HepG2 (cell line): ENCODE results near the gene ATP5PB. TPM values are rescaled to one million over a fixed set of nuclear protein-coding genes. Genes with fewer than 3 reads are reported as not detected.
A peak's percentile ranks its signal among the peaks of the same experiment; 100 is the strongest.

Experiments
- ASH2L ChIP-seq: fragments of 300-600, 200-600 bp; sonication (generic); IDR thresholded peaks from 2 replicates; pipeline ENCODE4 v1.7.0; 2017; ENCODE audit warnings: low read depth, mild to moderate bottlenecking, moderate library complexity, mixed read lengths, low read length; ENCODE audit not compliant: insufficient read length
- BRCA1 ChIP-seq: sonication (generic); formaldehyde crosslinking; IDR thresholded peaks from 2 replicates; pipeline ENCODE4 v1.4.0; 2020; ENCODE audit warnings: missing genetic modification reagents
- DPF2 ChIP-seq: sonication (generic); formaldehyde crosslinking; IDR thresholded peaks from 2 replicates; pipeline ENCODE4 v1.4.0; 2020; ENCODE audit warnings: mild to moderate bottlenecking, low read depth, missing genetic modification reagents, borderline replicate concordance
- DR1 ChIP-seq: sonication (generic); formaldehyde crosslinking; IDR thresholded peaks from 2 replicates; pipeline ENCODE4 v1.8.0; 2021; ENCODE audit warnings: mild to moderate bottlenecking, missing genetic modification reagents, inconsistent platforms
- ESRRA ChIP-seq: sonication (generic); formaldehyde crosslinking; IDR thresholded peaks from 2 replicates; pipeline ENCODE4 v1.5.1; 2020; ENCODE audit warnings: mild to moderate bottlenecking, low read depth, missing genetic modification reagents
- ETS1 ChIP-seq: sonication (generic); formaldehyde crosslinking; IDR thresholded peaks from 2 replicates; pipeline ENCODE4 v1.4.0; 2020; ENCODE audit warnings: missing genetic modification reagents
- FOXC1 ChIP-seq: sonication (generic); formaldehyde crosslinking; IDR thresholded peaks from 2 replicates; pipeline ENCODE4 v1.8.0; 2022; ENCODE audit warnings: mild to moderate bottlenecking, missing genetic modification reagents, borderline replicate concordance
- GLI4 ChIP-seq: sonication (generic); formaldehyde crosslinking; IDR thresholded peaks from 2 replicates; pipeline ENCODE4 v1.5.1; 2020; ENCODE audit warnings: missing genetic modification reagents, mild to moderate bottlenecking, moderate library complexity, borderline replicate concordance
- HMG20A ChIP-seq: IDR thresholded peaks from 2 replicates; pipeline ENCODE4 v1.6.1; 2016; ENCODE audit warnings: borderline replicate concordance
- HNF1B ChIP-seq: sonication (generic); formaldehyde crosslinking; IDR thresholded peaks from 2 replicates; pipeline ENCODE4 v1.5.1; 2020; ENCODE audit warnings: mild to moderate bottlenecking, moderate library complexity, missing genetic modification reagents
- IRX3 ChIP-seq: sonication (generic); formaldehyde crosslinking; IDR thresholded peaks from 2 replicates; pipeline ENCODE4 v1.8.1; 2023; ENCODE audit warnings: mild to moderate bottlenecking, low read depth, missing genetic modification reagents, borderline replicate concordance
- NFATC3 ChIP-seq: sonication (generic); formaldehyde crosslinking; IDR thresholded peaks from 2 replicates; pipeline ENCODE4 v1.5.1; 2020; ENCODE audit warnings: mild to moderate bottlenecking, missing genetic modification reagents
- NR2F2 ChIP-seq: IDR thresholded peaks from 2 replicates; pipeline ENCODE4 v1.6.1; 2012; ENCODE audit warnings: low read depth, inconsistent platforms, borderline replicate concordance
- RARG ChIP-seq: sonication (generic); formaldehyde crosslinking; IDR thresholded peaks from 2 replicates; pipeline ENCODE4 v1.4.0; 2020; ENCODE audit warnings: low read depth, mild to moderate bottlenecking, missing genetic modification reagents
- TGIF2 ChIP-seq: IDR thresholded peaks from 2 replicates; pipeline ENCODE4 v1.6.1; 2016; ENCODE audit warnings: control low read depth, missing compliant biosample characterization
- TMF1 ChIP-seq: sonication (generic); formaldehyde crosslinking; IDR thresholded peaks from 2 replicates; pipeline ENCODE4 v1.8.1; 2022; ENCODE audit warnings: low read depth, missing genetic modification reagents
- ZFAT ChIP-seq: sonication (generic); formaldehyde crosslinking; conservative IDR thresholded peaks from 2 replicates; pipeline ENCODE4 v1.8.1; 2023; ENCODE audit warnings: missing genetic modification reagents, inconsistent platforms
- ZMYM3 ChIP-seq: sonication (generic); formaldehyde crosslinking; IDR thresholded peaks from 2 replicates; pipeline ENCODE4 v1.5.1; 2020; ENCODE audit warnings: mild to moderate bottlenecking, missing genetic modification reagents
- ZNF10 ChIP-seq: sonication (generic); formaldehyde crosslinking; IDR thresholded peaks from 2 replicates; pipeline ENCODE4 v1.4.0; 2020; ENCODE audit warnings: mild to moderate bottlenecking, low read depth, missing genetic modification reagents, borderline replicate concordance
- ZNF263 ChIP-seq: sonication (generic); formaldehyde crosslinking; IDR thresholded peaks from 2 replicates; pipeline ENCODE4 v1.4.0; 2020; ENCODE audit warnings: missing genetic modification reagents
- ZNF264 ChIP-seq: sonication (generic); formaldehyde crosslinking; IDR thresholded peaks from 2 replicates; pipeline ENCODE4 v1.4.0; 2020; ENCODE audit warnings: missing genetic modification reagents
- ZNF317 ChIP-seq: sonication (generic); formaldehyde crosslinking; IDR thresholded peaks from 2 replicates; pipeline ENCODE4 v1.5.0; 2020; ENCODE audit warnings: mild to moderate bottlenecking, missing genetic modification reagents
- ZNF337 ChIP-seq: sonication (generic); formaldehyde crosslinking; IDR thresholded peaks from 2 replicates; pipeline ENCODE4 v1.5.1; 2020; ENCODE audit warnings: missing genetic modification reagents, low read depth, mild to moderate bottlenecking, borderline replicate concordance
- ZNF44 ChIP-seq: sonication (generic); formaldehyde crosslinking; IDR thresholded peaks from 2 replicates; pipeline ENCODE4 v1.5.1; 2020; ENCODE audit warnings: mild to moderate bottlenecking, missing genetic modification reagents
- ZNF501 ChIP-seq: sonication (generic); formaldehyde crosslinking; IDR thresholded peaks from 2 replicates; pipeline ENCODE4 v1.5.1; 2020; ENCODE audit warnings: mild to moderate bottlenecking, moderate library complexity, missing genetic modification reagents
- ZNF547 ChIP-seq: sonication (generic); formaldehyde crosslinking; IDR thresholded peaks from 2 replicates; pipeline ENCODE4 v1.5.1; 2020; ENCODE audit warnings: mild to moderate bottlenecking, missing genetic modification reagents
- ZNF563 ChIP-seq: sonication (generic); formaldehyde crosslinking; IDR thresholded peaks from 2 replicates; pipeline ENCODE4 v1.8.0; 2022; ENCODE audit warnings: mild to moderate bottlenecking, moderate library complexity, missing genetic modification reagents
- ZNF619 ChIP-seq: sonication (generic); formaldehyde crosslinking; IDR thresholded peaks from 2 replicates; pipeline ENCODE4 v1.4.0; 2020; ENCODE audit warnings: mild to moderate bottlenecking, missing genetic modification reagents
- polyA plus RNA-seq, 8 experiments: library from polyadenylated mRNA; depleted of rRNA in 3 of 8; stranded (reverse) in 7 of 8; unstranded in 1 of 8; fragments of >200 nt; fragmentation: Illumina TruSeq in 4 of 8; extraction: Trizol in 4 of 8; gene quantifications; 2 replicates each; pipeline versions ENCODE4 v1.2.1 to v1.2.3, GENCODE V29; 2011 to 2016; ENCODE audit warnings: low read depth in 4 of 8, missing spikeins in 1 of 8, mixed read lengths in 1 of 8; ENCODE audit not compliant: insufficient read depth in 1 of 8
- total RNA-seq, 5 experiments: library from RNA; depleted of rRNA; stranded (reverse); fragments of >200 nt; fragmentation: Illumina TruSeq; extraction: Trizol; gene quantifications; 2 replicates each; pipeline ENCODE4 v1.2.3, GENCODE V29; 2016; ENCODE audit warnings: low read depth in 1 of 5

The ATP5PB gene
- total and polyA plus RNA-seq, 2 of the 13 experiments (the other 11 are each of a cell fraction or from before 2014, with no cell fraction given) = 297 to 541 TPM

DNA sequence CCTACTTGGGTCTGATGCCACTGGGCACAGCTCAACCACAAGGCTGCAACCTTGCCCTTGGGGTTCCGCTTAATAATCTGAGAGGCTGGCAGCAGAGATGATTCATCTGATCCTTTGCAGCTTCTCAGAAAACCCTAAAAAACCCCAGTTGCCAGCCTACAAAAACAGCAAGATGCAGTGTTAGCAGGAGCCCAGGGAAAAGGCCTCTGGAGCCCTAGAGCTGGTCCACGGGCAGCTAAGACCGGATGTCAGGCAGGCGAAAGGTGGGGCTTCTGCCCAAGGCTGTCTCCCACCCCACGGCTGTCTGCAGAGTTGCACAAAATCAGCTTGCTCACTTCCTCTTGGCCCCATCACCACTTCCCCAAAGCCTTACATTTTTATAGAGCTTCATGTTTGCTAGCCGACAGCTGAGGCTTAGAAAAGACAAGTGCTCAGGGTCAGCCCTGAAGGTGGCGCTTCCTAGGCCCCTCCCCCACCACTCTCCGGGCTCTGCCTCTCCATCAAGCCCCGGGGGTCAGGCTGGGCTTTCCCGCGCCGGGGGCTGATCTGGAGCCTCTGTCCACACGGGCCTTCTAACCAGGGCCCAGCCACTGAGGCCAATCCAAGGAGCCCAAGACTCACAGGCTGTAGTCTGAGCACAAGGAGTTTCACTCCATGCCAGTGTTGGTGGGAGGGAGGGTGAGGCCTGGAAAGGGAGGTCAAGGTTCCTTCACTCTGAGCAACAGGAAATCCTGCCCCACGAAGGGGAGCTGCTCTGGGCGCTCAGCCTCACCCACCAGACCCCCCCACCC lies 58.3 kb downstream of the ATP5PB start (continued):
- no peak; the same call in 1 of the 2 replicates for TF ChIP-seq HMG20A (CRISPR knock-in tag)
- no peak for TF ChIP-seq NR2F2
- no peak for TF ChIP-seq GLI4 (CRISPR knock-in tag)
- no peak for TF ChIP-seq ZFAT (CRISPR knock-in tag)
- TF ChIP-seq ZNF563 (CRISPR knock-in tag) = no peak; the same call in 1 of the 2 replicates
- peak; percentile 63 for TF ChIP-seq ASH2L
- no peak for TF ChIP-seq TGIF2 (CRISPR knock-in tag)
- TF ChIP-seq ZNF337 (CRISPR knock-in tag) = peak; percentile 88; the same call in 1 of the 2 replicates
- TF ChIP-seq ZNF264 (CRISPR knock-in tag) = no peak
- TF ChIP-seq FOXC1 (CRISPR knock-in tag) = 0 out of 2 replicates have a peak, but pooled peaks have one; percentile 60
- TF ChIP-seq ZNF44 = 0 out of 2 replicates have a peak, but pooled peaks have one; percentile 47
- no peak; the same call in 1 of the 2 replicates for TF ChIP-seq ZNF547
- TF ChIP-seq ZNF619 (CRISPR knock-in tag) = no peak
- peak; percentile 23 for TF ChIP-seq ZNF501 (CRISPR knock-in tag)
- TF ChIP-seq HNF1B (CRISPR knock-in tag) = no peak
- TF ChIP-seq BRCA1 (CRISPR knock-in tag) = no peak
- TF ChIP-seq ESRRA = 0 out of 2 replicates have a peak, but pooled peaks have one; percentile 21
- TF ChIP-seq NFATC3 (CRISPR knock-in tag) = peak; percentile 56; the same call in 1 of the 2 replicates
- TF ChIP-seq ZNF10 (CRISPR knock-in tag) = no peak
- TF ChIP-seq ZNF317 = 0 out of 2 replicates have a peak, but pooled peaks have one; percentile 82
- TF ChIP-seq RARG (CRISPR knock-in tag) = no peak
- TF ChIP-seq ZNF263 = peak; percentile 36; the same call in 1 of the 2 replicates
- no peak for TF ChIP-seq ETS1 (CRISPR knock-in tag)
- TF ChIP-seq TMF1 (CRISPR knock-in tag) = 0 out of 2 replicates have a peak, but pooled peaks have one; percentile 40
- no peak for TF ChIP-seq IRX3 (CRISPR knock-in tag)
- no peak for TF ChIP-seq DPF2 (CRISPR knock-in tag)
- TF ChIP-seq ZMYM3 (CRISPR knock-in tag) = peak; percentile 60
- 0 out of 2 replicates have a peak, but pooled peaks have one; percentile 56 for TF ChIP-seq DR1 (CRISPR knock-in tag)
